HL-60 (cell line): ENCODE data around the gene LY6G6D.
A peak's percentile ranks its signal among the peaks of the same experiment; 100 is the strongest.

Source experiments
- DNase-seq, 2 experiments: peaks; one replicate each; pipeline ENCODE4 v3.0.0-alpha.2; 2010 to 2020; ENCODE audit warnings: low read depth in 1 of 2, low spot score in 1 of 2
- H3K27ac ChIP-seq: fragments of 250-450 bp; sonication (Bioruptor Pico); replicated peaks from 2 replicates; pipeline ENCODE4 v1.5.1; 2020; ENCODE audit warnings: mild to moderate bottlenecking, moderate library complexity
- H3K27me3 ChIP-seq: fragments of 250-450 bp; sonication (Bioruptor Pico); 2 replicates; pipeline ENCODE4 v1.5.1; 2021; ENCODE audit warnings: mild to moderate bottlenecking, moderate library complexity; ENCODE audit not compliant: insufficient read depth, poor library complexity, severe bottlenecking
- H3K4me3 ChIP-seq: replicated peaks from 2 replicates; pipeline ENCODE4 v1.5.1; 2011; ENCODE audit warnings: mild to moderate bottlenecking, control low read depth, low read length; ENCODE audit not compliant: insufficient read depth
- GABPA ChIP-seq: IDR thresholded peaks from 2 replicates; pipeline ENCODE4 v1.6.1; 2012; ENCODE audit warnings: low read depth
- POLR2AphosphoS5 ChIP-seq: IDR thresholded peaks from 2 replicates; pipeline ENCODE4 v1.6.1; 2012; ENCODE audit warnings: low read depth
- SPI1 ChIP-seq: IDR thresholded peaks from 2 replicates; pipeline ENCODE4 v1.6.1; 2012; ENCODE audit warnings: low read depth, mild to moderate bottlenecking, borderline replicate concordance
- TF ChIP-seq, protein P1 (sequence below): IDR thresholded peaks from 2 replicates; pipeline ENCODE4 v1.6.1; 2012; ENCODE audit warnings: low read depth; ENCODE audit not compliant: insufficient replicate concordance
- TF ChIP-seq, protein P2 (sequence below): IDR thresholded peaks from one replicate; pipeline ENCODE4 v1.5.1; 2011; ENCODE audit warnings: low read length, control low read depth, inconsistent platforms; ENCODE audit not compliant: insufficient read depth

LY6G6D gene

DNA sequence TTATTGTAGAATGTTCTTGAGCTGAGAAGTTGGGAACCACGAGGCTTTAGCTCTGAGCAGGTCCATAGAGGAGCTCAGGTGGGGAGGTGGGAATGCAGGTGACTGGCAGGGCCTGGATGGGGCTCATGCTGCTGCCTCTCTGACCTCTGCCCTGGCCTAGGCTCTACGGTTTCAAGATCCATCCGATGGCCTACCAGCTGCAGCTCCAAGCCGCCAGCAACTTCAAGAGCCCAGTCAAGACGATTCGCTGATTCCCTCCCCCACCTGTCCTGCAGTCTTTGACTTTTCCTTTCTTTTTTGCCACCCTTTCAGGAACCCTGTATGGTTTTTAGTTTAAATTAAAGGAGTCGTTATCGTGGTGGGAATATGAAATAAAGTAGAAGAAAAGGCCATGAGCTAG, 45.5 kb upstream of the LY6G6D start, which contains the start of gene LY6G5B:
Gene LY6G5B (plus strand): TSS at position 301 of the 400 bp plus-strand sequence. CDS start 975 bp downstream, outside the sequence.
- H3K27me3 ChIP-seq: no peaks in the 10 kb centered on the region
- no peak within 1 kb of the TSS for H3K27ac ChIP-seq
- TF ChIP-seq, protein P1, sequence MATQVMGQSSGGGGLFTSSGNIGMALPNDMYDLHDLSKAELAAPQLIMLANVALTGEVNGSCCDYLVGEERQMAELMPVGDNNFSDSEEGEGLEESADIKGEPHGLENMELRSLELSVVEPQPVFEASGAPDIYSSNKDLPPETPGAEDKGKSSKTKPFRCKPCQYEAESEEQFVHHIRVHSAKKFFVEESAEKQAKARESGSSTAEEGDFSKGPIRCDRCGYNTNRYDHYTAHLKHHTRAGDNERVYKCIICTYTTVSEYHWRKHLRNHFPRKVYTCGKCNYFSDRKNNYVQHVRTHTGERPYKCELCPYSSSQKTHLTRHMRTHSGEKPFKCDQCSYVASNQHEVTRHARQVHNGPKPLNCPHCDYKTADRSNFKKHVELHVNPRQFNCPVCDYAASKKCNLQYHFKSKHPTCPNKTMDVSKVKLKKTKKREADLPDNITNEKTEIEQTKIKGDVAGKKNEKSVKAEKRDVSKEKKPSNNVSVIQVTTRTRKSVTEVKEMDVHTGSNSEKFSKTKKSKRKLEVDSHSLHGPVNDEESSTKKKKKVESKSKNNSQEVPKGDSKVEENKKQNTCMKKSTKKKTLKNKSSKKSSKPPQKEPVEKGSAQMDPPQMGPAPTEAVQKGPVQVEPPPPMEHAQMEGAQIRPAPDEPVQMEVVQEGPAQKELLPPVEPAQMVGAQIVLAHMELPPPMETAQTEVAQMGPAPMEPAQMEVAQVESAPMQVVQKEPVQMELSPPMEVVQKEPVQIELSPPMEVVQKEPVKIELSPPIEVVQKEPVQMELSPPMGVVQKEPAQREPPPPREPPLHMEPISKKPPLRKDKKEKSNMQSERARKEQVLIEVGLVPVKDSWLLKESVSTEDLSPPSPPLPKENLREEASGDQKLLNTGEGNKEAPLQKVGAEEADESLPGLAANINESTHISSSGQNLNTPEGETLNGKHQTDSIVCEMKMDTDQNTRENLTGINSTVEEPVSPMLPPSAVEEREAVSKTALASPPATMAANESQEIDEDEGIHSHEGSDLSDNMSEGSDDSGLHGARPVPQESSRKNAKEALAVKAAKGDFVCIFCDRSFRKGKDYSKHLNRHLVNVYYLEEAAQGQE: no peak
- TF ChIP-seq GABPA (no peak), SPI1 (no peak), POLR2AphosphoS5 (no peak)
- TF ChIP-seq, protein P2, sequence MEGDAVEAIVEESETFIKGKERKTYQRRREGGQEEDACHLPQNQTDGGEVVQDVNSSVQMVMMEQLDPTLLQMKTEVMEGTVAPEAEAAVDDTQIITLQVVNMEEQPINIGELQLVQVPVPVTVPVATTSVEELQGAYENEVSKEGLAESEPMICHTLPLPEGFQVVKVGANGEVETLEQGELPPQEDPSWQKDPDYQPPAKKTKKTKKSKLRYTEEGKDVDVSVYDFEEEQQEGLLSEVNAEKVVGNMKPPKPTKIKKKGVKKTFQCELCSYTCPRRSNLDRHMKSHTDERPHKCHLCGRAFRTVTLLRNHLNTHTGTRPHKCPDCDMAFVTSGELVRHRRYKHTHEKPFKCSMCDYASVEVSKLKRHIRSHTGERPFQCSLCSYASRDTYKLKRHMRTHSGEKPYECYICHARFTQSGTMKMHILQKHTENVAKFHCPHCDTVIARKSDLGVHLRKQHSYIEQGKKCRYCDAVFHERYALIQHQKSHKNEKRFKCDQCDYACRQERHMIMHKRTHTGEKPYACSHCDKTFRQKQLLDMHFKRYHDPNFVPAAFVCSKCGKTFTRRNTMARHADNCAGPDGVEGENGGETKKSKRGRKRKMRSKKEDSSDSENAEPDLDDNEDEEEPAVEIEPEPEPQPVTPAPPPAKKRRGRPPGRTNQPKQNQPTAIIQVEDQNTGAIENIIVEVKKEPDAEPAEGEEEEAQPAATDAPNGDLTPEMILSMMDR: no peak
- H3K4me3 ChIP-seq: no peak within 1 kb of the TSS
- no peak for DNase-seq

DNA sequence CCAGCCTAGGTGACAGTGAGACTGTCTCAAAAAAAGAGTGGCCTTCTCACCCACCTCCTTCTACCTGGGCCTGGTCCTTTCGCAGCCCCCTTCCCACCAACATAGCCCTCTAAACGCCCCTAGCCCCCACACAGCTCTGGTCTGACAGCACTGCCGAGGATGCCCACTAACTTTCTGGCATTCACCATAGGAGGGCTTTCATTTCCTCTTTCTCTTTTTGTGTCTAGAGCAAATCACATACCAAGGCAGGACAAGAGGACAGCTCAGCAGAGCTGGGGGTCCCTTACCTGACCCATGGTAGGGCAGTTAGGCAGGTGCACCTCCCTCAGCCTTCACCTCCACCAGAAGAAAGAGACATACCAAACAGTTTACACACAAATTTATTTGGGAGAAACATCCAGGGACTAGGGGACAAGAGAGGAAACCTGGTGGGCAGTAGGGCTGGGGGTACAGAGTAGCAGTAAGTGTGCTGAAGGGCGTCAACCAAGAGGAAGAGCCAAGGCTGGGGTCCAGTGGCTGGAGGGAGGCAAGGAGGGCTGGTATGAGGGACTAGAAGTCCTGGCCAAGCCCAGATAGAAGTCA, 38.7 kb upstream of the LY6G6D start:
- H3K27ac ChIP-seq: no peak overlapping the region
- no peak overlapping the region for H3K4me3 ChIP-seq
- H3K27me3 ChIP-seq: no peaks in the 10 kb centered on the region
- DNase-seq: no peak
- TF ChIP-seq SPI1 (peak; percentile 45; the same call in 1 of the 2 replicates), GABPA (no peak), POLR2AphosphoS5 (no peak)
- TF ChIP-seq, protein P2: no peak

DNA sequence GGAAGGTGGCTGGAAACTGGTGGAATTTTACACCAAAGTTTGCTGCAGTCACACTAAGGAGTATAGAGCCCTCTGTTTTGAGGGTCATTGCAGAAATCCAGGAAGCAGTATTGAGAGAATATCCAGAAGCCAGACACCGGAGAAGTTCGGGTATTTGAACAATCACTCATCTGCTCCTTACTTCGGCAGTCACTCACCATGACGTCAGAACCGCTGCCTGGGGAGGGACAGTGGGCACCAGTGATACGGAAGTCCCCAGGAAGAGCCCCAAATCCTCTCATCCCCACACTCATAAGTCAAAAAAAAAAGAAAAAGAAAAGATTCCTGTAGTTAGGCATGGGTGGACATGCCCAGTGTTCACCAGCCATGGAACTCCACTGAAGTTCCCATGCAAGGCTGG, 38.2 kb upstream of the LY6G6D start:
- TF ChIP-seq, protein P1: no peak
- no peak for TF ChIP-seq SPI1
- TF ChIP-seq GABPA: no peak
- TF ChIP-seq POLR2AphosphoS5: no peak
- TF ChIP-seq, protein P2: no peak
- no peak for DNase-seq
- H3K27ac ChIP-seq: no peak overlapping the region
- H3K4me3 ChIP-seq: no peak overlapping the region
- no peaks in the 10 kb centered on the region for H3K27me3 ChIP-seq

DNA sequence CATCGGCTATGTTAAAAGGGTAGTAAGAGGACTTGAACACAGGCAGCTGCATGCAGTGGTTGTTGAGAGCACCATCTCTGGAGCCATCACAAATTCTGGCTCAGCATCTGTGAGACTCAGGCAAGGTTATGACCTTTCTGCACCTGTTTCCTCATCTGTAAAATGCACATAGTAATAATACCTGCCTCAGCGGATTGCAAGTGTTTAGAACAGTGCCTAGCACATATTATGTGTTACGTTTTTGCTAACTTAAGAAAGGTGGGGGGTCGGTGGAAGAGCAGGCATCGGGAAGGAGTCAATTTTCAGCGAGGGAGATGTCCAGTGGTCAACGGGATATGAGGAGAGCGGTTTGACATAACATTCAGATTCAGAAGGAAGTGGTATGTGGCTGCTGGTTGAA, 37.2 kb upstream of the LY6G6D start:
- Histone ChIP-seq H3K27ac (no peak overlapping the region), H3K4me3 (no peak overlapping the region), H3K27me3 (no peaks in the 10 kb centered on the region)
- TF ChIP-seq GABPA: no peak
- TF ChIP-seq SPI1: no peak
- no peak for TF ChIP-seq POLR2AphosphoS5
- TF ChIP-seq, protein P1: no peak
- TF ChIP-seq, protein P2: no peak
- DNase-seq: no peak
